Neutrophil (primary cell): ENCODE measurements around the gene GTPBP2.

Experiments
- H3K27ac ChIP-seq: fragments of 200-600 bp; sonication (generic); 2 replicates; pipeline ENCODE4 v1.5.1; 2016; ENCODE audit warnings: mild to moderate bottlenecking, moderate library complexity
- H3K27me3 ChIP-seq: fragments of 200-600 bp; sonication (generic); 2 replicates; pipeline ENCODE4 v1.6.0; 2016; ENCODE audit warnings: mild to moderate bottlenecking
- H3K36me3 ChIP-seq: fragments of 200-600 bp; sonication (generic); 2 replicates; pipeline ENCODE4 v1.5.1; 2017
- H3K4me1 ChIP-seq, 2 experiments: fragments of 200-600 bp in 1 of 2; sonication (generic) in 1 of 2; 1 replicate in 1 of 2; 2 replicates in 1 of 2; pipeline versions ENCODE4 v1.5.1 to v1.6.1; 2013 to 2016; ENCODE audit warnings: low read depth in 1 of 2, low read length in 1 of 2, mild to moderate bottlenecking in 1 of 2, moderate library complexity in 1 of 2; ENCODE audit not compliant: control insufficient read depth in 1 of 2, insufficient read depth in 1 of 2
- H3K4me3 ChIP-seq, 2 experiments: fragments of 200-600 bp in 1 of 2; sonication (generic) in 1 of 2; 1 replicate in 1 of 2; 2 replicates in 1 of 2; pipeline ENCODE4 v1.5.1; 2013 to 2016; ENCODE audit warnings: low read depth in 1 of 2, low read length in 1 of 2, mild to moderate bottlenecking in 1 of 2, moderate library complexity in 1 of 2
- H3K9me3 ChIP-seq: fragments of 200-600 bp; sonication (generic); 2 replicates; pipeline ENCODE4 v1.5.1; 2016
- TF ChIP-seq, protein P1 (sequence below): fragments of 200-600 bp; sonication (generic); IDR thresholded peaks from 2 replicates; pipeline ENCODE4 v1.5.1; 2016; ENCODE audit warnings: antibody characterized with exemption

Gene GTPBP2

DNA sequence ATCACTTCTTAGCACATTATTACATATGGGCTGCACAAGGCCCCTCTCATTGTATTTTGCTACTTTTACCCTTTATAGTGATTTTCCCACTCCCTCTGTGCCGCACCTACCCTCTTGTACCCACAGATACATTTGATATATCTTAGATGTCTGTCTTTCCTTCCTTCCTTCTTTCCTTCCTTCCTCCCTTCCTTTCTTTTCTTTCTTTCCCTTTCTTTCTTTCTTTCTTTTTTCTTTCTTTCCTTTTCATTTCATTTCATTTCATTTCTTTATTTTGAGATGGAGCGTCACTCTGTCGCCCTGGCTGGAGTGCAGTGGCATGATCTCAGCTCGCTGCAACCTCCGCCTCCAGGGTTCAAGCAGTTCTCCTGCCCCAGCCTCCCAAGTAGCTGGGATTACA is 40.9 kb downstream of the GTPBP2 start:
- H3K4me1 ChIP-seq: no peaks in the 10 kb centered on the region
- no peak overlapping the region for H3K4me3 ChIP-seq
- no peaks in the 10 kb centered on the region for H3K9me3 ChIP-seq
- no peak overlapping the region for H3K27ac ChIP-seq
- TF ChIP-seq, protein P1, sequence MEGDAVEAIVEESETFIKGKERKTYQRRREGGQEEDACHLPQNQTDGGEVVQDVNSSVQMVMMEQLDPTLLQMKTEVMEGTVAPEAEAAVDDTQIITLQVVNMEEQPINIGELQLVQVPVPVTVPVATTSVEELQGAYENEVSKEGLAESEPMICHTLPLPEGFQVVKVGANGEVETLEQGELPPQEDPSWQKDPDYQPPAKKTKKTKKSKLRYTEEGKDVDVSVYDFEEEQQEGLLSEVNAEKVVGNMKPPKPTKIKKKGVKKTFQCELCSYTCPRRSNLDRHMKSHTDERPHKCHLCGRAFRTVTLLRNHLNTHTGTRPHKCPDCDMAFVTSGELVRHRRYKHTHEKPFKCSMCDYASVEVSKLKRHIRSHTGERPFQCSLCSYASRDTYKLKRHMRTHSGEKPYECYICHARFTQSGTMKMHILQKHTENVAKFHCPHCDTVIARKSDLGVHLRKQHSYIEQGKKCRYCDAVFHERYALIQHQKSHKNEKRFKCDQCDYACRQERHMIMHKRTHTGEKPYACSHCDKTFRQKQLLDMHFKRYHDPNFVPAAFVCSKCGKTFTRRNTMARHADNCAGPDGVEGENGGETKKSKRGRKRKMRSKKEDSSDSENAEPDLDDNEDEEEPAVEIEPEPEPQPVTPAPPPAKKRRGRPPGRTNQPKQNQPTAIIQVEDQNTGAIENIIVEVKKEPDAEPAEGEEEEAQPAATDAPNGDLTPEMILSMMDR: no peak
- H3K27me3 ChIP-seq: no peaks in the 10 kb centered on the region
- H3K36me3 ChIP-seq: peaks cover 66% of the 10 kb centered on the region

DNA sequence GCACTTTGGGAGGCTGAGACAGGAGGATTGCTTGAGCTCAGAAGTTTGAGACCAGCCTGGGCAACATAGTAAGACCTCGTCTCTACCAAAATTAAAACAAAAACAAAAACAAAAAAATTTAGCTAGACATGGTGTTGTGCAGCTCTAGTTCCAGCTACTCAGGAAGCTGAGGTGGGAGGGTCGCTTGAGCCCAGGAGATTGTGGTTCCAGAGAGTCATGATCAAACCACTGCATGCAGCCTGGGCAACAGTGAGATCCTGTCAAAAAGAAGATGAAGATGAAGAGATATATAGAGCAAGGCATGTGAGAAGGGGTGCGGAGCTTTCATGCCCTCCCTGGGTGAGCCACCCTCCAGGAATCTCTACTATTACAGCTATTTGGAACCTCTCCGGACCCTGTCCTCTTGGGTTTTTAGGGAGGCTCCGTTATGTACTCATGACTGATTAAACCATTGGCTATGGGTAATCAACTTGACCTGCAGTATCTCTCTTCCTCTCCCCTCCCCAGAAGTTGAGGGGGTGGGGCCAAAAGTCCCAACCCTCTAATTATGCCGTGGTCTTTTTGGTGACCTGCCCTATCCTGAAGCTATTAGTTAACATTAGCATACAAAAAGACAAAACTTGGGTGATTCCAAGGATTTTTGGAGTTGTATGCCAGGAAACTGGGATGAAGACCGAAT is 44.0 kb downstream of the GTPBP2 start:
- Histone ChIP-seq H3K4me3 (no peak overlapping the region), H3K9me3 (no peaks in the 10 kb centered on the region), H3K36me3 (peaks cover 70% of the 10 kb centered on the region), H3K27ac (no peak overlapping the region), H3K27me3 (no peaks in the 10 kb centered on the region), H3K4me1 (no peaks in the 10 kb centered on the region)
- TF ChIP-seq, protein P1: no peak

DNA sequence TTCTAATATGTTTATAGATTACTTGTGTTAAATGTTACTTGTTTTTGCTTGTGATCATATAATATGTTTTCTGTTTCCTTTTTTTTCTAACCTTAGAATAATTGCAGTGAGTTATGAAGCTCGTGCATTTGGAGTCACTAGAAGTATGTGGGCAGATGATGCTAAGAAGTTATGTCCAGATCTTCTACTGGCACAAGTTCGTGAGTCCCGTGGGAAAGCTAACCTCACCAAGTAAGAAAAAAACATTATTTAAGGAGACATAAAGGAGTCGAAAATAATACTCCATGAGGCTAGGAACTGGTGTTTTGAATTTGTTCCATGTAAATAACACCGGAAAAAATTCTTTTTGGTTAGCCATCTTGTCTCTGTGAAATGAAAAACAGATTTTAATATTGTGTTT is 46.2 kb downstream of the GTPBP2 start:
- H3K4me1 ChIP-seq: no peaks in the 10 kb centered on the region
- no peak overlapping the region for H3K4me3 ChIP-seq
- TF ChIP-seq, protein P1: no peak
- H3K27ac ChIP-seq: no peak overlapping the region
- H3K9me3 ChIP-seq: no peaks in the 10 kb centered on the region
- H3K27me3 ChIP-seq: no peaks in the 10 kb centered on the region
- peaks cover 57% of the 10 kb centered on the region for H3K36me3 ChIP-seq

DNA sequence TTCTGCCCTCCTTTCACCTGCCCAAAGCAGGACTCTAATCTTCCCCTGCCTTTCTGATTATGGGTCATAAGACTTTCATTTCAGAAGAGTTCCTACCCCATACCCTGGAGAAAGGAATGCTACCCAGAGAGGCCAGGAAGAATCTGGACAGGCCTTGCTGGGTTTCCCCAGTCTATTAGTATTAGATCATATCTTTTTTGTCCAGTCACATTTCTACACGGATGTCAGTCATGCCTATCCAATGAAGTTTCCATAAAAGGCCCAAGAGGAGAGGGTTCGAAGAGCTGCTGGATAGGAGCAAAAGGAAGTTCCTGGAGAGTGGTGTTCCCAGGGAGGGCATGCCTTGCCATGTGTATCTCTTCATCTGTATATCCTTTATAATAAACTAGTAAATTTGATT is 49.9 kb downstream of the GTPBP2 start:
- TF ChIP-seq, protein P1: no peak
- Histone ChIP-seq H3K9me3 (no peaks in the 10 kb centered on the region), H3K4me1 (peaks cover 23 to 28% of the 10 kb centered on the region in 2 experiments), H3K27ac (no peak overlapping the region), H3K4me3 (no peak overlapping the region), H3K36me3 (peaks cover 22% of the 10 kb centered on the region), H3K27me3 (no peaks in the 10 kb centered on the region)

DNA sequence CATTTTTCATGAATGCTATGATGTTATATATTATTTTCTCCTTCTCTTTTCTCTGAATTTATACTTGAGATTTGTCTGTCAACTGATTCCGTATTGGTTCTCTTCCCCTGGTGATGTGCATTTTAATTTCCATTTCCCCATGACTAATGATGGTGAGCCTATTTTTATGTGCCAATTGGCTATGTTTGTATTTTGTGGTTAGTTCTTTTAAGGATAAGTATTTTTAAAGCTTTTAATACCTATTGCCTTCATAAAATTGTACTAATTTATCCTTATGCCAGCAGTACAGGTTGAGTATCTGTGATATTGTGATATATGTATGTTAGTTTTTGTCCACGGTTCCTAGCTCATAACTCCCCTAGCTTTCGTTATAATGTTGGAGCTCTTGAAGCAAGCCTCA is 50.3 kb downstream of the GTPBP2 start:
- H3K9me3 ChIP-seq: no peaks in the 10 kb centered on the region
- H3K4me3 ChIP-seq: no peak overlapping the region
- H3K27ac ChIP-seq: no peak overlapping the region
- H3K4me1 ChIP-seq: peaks cover 23 to 28% of the 10 kb centered on the region in 2 experiments
- H3K36me3 ChIP-seq: peaks cover 18% of the 10 kb centered on the region
- TF ChIP-seq, protein P1: no peak
- H3K27me3 ChIP-seq: no peaks in the 10 kb centered on the region
